HG02840 (cell line): ENCODE data around the gene CD180.
A peak's percentile ranks its signal among the peaks of the same experiment; 100 is the strongest.
"Not testable (repeated sequence)": the region's sequence is repeated elsewhere in the genome, so short reads cannot be mapped to it uniquely, and the experiment has no call there.

ENCODE experiments used
- ATAC-seq: cut with Tn5 transposase; IDR thresholded peaks from one replicate; pipeline ENCODE4 v1.9.1; 2021; ENCODE audit warnings: mild to moderate bottlenecking, moderate library complexity, moderate number of reproducible peaks; ENCODE audit not compliant: unreplicated experiment, low FRiP score

Gene CD180

DNA sequence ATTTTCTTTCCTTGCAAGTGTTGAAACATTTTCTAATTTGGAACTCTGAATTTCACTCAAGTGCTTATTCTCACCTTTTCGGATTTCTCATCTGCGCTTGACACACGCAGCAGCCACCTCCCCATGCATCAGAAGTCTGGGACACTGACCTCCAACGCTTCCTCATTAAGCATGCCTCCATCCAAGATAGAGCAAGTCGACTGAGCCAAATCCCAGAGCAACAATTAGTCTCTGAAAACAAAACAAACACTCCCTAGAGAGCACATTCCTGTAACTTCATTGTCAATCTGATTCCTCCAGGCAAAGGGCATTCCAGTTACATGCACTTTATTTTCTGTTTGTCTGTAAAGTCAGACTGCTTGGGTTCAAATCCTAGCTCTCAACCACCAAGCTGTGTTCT lies 5.7 kb downstream of the CD180 start:
- no peak for ATAC-seq

DNA sequence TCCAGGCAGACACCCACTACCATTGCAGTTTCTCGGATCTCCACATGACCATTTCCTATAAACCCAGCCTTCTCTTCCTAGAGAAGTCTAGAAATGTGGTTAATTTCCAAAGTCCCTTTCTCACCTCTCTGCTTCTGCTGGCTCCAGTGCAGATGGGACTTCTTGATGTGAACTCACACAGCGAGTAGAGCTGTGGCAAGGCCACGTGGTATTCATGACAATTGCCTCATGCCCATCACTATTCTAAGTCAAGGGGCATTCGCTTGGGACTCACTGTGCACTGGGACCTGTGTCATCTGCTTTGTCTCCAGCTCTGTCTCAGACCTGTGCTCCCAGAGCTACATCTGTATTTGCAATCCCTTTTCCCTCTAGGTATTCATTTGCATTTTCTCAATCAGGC lies 6.2 kb downstream of the CD180 start:
- ATAC-seq = no peak

DNA sequence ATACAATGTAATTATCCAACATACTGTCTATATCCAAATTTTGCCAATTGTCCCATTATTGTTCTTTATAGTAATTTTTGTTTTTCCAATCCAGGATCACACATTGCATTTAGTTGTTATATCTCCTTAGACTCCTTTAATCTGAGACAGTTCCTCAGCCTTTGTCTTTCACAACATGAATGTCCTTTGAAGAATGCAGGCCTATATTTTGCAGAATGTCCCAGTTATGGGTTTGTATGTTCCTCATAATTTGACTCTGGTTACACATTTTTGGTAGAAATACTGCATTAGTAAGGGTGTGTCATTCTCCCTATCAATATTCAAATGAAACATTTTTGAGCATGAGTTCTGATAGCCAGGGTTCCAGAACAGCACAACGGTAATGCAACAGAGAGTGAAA lies 6.7 kb downstream of the CD180 start:
- ATAC-seq = no peak

DNA sequence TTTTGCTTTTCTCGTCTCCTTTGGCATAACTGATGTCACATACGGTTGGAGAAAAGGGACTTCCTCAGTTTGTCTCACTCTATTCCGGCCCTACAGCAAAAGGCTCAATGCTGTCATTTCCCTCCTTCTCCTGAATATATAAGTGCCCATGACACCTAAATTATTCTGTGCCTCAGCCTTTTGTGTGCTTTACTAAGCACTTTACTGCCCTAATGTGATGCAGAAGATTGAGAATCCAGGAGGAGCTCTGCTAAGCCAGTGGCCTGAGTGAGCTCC lies 7.6 kb downstream of the CD180 start:
- no peak for ATAC-seq

DNA sequence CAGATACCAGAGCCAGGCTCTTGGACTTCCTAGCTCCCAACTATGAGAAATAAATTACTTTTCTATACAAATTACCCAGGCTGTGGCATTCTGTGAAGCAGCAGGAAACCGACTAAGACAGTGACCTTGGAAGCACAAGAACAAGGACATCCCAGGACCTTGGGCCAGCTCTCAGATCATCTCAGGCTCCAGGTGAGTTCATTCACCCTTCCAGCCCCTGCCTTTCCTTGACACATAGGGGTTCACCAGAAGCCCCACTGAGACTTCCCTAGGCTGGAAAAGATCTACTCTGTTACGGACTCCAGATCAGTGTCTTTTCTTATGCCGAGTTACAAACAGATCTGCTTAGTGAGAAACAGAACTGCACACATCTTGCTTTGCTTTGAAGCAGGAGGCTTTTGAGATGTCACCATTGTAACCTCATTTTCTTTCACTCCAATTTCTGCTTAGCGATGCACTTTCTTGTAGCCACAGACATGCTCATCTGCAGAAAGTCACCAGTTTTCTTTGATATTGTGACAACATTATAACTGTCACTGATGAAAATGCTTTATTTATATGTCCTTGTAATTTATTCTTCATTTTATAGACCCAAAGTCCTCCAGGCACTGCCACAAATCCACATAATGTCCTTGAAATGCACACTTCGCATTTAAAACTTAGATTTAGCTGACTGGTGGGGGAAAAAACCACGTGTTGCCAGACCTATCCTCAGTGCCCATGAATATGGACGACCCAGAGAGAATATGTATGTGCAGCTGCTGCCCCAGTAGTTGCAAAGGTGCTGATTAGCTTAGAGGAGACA lies 8.1 kb downstream of the CD180 start:
- no peak for ATAC-seq

DNA sequence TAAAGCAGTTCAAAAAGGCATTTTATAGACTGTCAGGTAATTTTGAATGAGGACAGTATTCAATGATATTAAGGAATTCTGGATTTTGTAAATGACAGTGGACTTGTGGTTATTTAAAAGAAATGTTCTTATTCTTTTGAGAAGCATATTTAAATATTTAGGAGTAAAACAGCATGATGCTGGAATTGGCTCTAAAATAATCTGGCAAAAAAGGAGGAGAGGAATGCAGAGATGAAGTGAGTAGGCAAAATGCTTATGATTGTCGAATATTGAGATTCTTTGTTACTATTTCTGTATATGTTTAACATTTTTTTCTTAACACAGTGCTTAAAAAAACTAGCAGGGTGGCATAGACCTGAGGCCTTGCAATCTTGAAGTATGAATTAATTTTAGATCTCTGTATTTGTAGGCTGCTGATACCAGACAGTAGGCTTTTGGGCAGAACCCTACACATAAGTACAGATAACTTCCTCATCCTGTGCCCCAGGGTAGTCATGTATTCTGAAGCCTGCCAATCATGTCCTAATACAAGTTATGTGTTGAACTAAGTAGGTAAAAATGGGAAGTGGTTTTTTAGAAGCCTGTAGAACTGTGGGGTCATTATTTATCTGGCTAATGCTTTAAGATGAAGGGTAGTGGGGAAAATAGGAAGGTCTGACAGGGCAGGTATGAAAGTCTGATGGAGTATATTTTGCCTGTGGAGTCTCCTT lies 9.4 kb downstream of the CD180 start:
- no peak for ATAC-seq

DNA sequence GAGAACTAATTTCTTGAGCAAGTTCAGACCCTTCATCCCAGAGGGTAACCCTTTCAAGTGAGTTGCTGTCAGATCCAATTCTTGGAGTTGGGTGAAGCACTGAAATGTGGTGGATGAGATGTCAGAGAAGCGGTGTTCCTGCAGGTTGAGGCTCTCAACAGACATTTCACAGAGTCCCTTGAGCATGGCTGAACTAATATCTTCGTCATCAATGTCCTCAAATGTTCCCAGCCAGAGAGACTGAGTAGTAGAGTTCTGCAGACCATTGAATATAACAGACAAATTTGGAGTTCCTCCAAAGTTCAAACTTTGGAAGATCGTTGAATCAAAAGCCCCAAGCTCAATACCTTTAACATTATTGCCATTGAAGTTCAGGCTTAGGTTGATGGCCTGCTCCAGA lies 12.7 kb downstream of the CD180 start:
- ATAC-seq = no peak

DNA sequence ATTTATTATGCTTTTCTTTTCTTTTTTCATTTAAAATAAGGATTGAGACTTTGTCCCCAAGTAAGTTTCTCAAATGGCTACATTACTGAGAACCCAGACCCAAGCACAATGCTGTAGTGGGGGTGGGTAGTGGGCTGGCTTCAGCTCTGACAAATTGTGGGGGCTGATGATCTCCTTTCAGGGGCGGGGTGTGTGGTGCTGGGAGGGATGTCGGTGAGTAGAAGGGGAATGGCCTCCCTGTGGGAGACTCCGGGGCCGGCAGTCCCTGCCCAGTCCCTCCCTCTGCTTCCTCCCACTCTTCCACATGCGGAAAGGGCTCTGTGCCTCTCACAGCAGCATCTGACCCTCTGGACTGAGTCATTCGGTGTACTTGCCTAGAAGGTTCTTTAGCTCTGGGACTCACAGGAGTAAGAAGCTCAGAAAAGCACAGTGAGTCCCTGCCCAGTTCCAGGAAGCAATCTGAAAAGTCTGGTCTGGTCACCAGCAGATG lies 14.3 kb downstream of the CD180 start:
- ATAC-seq = no peak

DNA sequence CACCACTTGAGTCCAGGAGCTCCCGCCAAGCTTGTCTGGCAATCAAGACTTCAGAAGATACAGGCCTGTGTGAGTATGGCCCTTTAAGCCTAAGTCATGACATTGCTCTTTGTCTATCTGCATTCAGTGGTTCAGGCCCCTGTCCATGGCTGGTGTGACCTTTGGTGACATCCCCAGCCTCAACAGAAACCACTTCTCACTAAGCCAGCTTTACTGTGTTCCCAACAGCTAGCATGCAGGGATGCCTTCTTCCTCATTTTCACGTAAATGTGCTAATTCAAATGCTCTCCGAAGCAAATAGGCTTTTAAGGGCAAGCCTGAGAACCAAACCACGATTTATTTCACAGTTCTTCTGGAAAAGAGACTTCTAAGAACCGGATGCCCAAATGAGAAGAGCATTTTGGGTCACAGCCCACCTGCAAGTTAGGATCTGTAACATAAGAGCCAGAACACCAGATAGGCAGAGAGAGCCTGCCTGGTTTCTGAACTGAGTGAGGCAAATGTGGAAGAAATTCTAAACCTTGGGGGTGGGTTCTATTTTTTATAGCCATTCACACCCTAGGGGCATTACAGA lies 14.9 kb downstream of the CD180 start:
- no peak for ATAC-seq

DNA sequence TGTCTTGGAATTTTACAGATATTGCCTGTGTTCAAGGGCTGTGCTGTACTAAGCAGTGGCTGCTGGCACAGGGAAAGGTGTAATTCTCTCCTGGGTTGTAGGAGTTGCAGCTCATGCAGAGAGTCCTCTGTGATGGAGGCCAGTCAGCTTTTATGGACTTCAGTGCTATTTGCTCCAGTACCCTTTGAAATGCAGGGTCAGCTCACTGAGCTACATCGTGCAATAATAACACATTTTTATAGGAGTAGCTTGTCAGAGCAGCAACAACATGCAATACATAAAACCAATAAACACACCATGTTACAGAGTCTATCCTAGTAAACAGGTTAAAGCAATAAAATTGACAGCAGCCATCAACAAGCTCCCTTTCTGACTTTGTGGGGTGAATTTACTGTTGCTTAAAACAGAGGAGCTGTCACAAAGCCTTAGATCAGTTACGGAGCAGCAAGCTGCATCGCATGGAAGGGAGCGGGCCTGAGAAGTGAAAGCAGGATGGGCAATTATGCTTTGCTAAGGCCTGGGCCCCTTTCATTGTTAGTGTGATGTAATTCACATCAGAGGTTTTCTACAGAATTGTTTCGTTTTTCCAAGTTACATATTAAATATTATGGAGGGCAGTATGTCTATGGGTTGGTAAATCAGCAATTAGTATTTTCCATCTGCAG lies 16.8 kb downstream of the CD180 start:
- no peak for ATAC-seq

DNA sequence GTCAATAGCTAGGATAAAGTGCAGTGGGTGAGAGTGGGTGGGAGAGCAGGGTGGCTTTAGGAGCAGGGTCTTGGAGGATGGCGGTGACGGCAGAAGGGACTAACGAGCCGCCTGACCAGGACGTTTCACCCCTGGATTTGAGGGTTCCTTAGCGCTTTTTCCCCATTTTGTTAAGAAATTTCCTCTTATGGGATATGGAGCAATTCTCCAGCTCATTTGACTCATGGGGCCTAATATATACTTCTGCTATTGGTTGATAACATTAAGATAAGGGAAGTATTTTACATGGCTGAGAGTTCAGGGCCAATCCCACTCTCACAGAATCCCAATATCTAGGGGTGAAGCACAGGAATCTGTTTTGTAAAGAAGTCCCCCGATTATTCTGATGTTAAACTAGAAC lies 17.6 kb downstream of the CD180 start:
- no peak for ATAC-seq

DNA sequence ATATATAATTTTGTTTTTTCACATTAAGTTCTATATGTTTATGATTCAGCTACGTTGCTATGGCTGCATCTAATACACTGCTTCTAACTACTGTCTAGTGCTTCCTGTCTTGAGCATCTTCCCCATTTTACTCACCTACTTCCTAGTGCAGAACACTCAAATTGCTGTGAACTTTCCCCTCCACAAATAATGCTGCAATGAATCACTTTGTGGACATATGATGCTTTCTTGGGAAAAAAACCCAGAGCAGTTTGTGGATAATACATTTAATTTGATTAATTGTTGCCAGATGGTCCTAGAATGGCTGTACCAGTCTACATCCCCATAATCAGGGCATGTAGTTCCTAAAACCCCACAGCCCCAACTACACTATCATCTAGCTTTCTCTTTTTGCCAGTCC lies 18.5 kb downstream of the CD180 start:
- ATAC-seq = no peak

DNA sequence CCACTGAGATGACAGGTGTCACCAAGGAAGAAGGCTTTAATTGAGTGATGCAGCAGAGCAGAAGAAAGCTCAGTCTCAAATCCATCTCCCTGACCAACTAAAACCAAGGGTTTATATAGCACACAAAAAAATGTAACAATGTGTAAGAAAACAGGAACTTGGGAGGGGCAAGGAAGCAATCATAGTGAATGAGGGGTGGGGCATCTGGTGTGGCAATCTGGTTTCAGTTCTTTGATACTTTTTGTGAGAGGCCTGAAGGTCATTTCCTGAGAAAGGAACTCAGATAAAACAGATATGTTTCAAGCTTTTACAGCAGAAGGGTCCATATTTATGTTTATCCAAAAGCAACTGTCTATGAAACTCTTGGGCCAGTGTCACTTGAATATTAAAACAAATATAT lies 19.7 kb downstream of the CD180 start:
- no peak for ATAC-seq

DNA sequence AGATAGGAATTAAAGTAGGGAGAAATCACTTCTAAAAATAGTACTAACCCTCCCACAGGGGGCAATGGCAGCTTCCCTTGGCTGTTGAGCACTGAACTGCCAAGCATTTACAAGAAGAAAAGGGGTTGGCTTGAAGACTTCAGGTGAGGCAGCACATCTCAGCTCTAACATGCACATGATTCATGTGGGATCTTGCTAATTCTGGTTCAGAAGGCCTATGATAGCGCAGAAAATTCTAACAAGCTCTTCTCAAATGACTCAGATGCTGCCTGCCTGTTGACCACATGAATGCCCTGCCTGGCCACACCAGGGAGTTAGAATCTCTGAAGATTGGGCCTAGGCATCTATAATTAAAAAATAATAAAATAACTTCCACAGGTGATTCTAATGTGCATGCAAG lies 22.6 kb downstream of the CD180 start:
- ATAC-seq = no peak

DNA sequence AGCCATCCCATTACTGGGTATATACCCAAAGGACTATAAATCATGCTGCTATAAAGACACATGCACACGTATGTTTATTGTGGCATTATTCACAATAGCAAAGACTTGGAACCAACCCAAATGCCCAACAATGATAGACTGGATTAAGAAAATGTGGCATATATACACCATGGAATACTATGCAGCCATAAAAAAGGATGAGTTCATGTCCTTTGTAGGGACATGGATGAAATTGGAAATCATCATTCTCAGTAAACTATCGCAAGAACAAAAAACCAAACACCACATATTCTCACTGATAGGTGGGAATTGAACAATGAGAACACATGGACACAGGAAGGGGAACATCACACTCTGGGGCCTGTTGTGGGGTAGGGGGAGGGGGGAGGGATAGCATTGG lies 23.2 kb downstream of the CD180 start:
- not testable (repeated sequence) for ATAC-seq

DNA sequence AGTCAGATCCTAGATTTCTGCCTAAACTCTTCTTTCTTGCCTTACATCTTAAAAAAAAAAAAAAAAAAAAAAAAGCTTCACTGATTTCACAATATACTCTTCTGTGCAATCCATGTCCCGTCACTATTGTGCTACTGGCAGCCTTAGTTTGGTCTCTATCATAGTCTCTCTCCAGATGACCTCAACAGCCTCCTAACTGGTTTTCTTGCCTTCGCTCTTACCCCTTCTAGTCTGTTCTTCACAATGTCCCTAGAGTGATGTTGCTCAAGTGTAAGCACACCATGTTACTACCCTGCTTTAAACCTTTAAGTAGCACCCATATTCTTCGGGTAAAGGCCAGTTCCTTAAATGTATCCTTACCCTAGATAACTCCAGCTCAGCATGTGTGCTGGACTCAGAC lies 25.8 kb downstream of the CD180 start:
- no peak for ATAC-seq

DNA sequence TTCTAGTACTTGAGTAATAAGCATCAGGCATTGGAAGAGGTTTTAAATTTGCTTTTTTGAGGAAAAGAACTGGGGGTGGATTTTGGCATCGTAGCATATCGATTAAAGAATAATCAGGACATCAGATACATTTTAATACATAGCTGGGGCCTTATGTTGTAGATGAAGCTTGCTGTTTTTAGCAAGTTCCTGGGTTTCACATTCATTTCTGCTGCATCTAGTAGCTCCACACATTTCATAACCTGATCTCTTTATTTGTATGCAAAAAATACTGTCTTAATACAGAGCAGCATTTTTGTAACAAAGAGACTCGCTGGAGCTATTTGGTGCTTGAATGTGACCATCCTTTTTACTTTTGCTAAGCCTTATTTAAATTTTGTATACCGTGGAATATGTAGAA lies 28.5 kb downstream of the CD180 start:
- ATAC-seq = no peak

DNA sequence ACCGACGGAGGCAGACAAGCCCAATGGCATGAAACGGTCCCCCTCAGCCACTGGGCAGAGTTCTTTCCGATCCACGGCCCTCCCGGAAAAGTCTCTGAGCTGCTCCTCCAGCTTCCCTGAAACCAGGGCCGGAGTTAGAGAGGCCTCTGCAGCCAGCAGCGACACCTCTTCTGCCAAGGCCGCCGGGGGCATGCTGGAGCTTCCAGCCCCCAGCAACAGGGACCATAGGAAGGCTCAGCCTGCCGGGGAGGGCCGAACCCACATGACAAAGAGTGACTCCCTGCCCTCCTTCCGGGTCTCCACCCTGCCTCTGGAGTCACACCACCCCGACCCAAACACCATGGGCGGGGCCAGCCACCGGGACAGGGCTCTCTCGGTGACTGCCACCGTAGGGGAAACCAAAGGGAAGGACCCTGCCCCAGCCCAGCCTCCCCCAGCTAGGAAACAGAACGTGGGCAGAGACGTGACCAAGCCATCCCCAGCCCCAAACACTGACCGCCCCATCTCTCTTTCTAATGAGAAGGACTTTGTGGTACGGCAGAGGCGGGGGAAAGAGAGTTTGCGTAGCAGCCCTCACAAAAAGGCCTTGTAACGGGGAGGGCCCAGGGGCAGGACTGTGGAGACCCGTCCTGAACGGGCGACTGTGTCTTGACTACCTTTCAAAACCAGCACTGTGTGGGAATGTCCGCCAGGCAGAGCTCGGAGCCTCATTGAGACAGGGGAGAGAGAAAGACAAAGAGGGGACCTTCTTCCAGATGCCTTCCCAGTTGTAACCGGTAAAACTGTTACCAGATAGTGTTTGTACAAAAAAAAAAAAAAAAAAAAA lies 29.9 kb downstream of the CD180 start:
- ATAC-seq = peak; percentile 51

DNA sequence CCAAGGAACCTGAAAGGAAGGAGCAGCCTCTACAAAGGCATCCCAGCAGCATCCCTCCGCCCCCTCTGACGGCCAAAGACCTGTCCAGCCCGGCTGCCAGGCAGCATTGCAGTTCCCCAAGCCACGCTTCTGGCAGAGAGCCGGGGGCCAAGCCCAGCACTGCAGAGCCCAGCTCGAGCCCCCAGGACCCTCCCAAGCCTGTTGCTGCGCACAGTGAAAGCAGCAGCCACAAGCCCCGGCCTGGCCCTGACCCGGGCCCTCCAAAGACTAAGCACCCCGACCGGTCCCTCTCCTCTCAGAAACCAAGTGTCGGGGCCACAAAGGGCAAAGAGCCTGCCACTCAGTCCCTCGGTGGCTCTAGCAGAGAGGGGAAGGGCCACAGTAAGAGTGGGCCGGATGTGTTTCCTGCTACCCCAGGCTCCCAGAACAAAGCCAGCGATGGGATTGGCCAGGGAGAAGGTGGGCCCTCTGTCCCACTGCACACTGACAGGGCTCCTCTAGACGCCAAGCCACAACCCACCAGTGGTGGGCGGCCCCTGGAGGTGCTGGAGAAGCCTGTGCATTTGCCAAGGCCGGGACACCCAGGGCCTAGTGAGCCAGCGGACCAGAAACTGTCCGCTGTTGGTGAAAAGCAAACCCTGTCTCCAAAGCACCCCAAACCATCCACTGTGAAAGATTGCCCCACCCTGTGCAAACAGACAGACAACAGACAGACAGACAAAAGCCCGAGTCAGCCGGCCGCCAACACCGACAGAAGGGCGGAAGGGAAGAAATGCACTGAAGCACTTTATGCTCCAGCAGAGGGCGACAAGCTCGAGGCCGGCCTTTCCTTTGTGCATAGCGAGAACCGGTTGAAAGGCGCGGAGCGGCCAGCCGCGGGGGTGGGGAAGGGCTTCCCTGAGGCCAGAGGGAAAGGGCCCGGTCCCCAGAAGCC lies 30.8 kb downstream of the CD180 start:
- ATAC-seq = peak; percentile 87
